ENCODE data around the gene PRKG1.

- TF ChIP-seq YY1 (IDR thresholded peaks at IDR 0.05; ENCODE audit: low read depth), result no peak
- TF ChIP-seq RAD21 (IDR thresholded peaks at IDR 0.05; ENCODE audit: low read depth), result no peak
- no peak for TF ChIP-seq CREB1 (IDR thresholded peaks at IDR 0.05; ENCODE audit: low read depth)
- TF ChIP-seq TCF12 (IDR thresholded peaks at IDR 0.05; ENCODE audit: low read depth), result no peak
- no peak for TF ChIP-seq ZBTB7A (IDR thresholded peaks at IDR 0.05; ENCODE audit: low read depth)
- no peak for TF ChIP-seq REST (IDR thresholded peaks at IDR 0.05; ENCODE audit: low read depth)
- no peak for TF ChIP-seq EP300 (IDR thresholded peaks at IDR 0.05; ENCODE audit: borderline replicate concordance)
- no peak for TF ChIP-seq MAX (IDR thresholded peaks at IDR 0.05)
- no peak for TF ChIP-seq TAF1 (IDR thresholded peaks at IDR 0.05; ENCODE audit: low read depth)
- TF ChIP-seq NFIC (IDR thresholded peaks at IDR 0.05), result no peak
- TF ChIP-seq USF1 (IDR thresholded peaks at IDR 0.05), result no peak
- no peak for TF ChIP-seq FOXM1 (IDR thresholded peaks at IDR 0.05; ENCODE audit: borderline replicate concordance, low read depth)
- TF ChIP-seq CEBPB (IDR thresholded peaks at IDR 0.05), result no peak
- no peak for TF ChIP-seq TEAD4 (IDR thresholded peaks at IDR 0.05)
These were observed 269.1 kb downstream of the PRKG1 start for GRCh38 chr10:51343391-51343790.

Measured in Ishikawa (cell line).